ENCODE measurements around the gene LAMP5.

LAMP5 gene

DNA sequence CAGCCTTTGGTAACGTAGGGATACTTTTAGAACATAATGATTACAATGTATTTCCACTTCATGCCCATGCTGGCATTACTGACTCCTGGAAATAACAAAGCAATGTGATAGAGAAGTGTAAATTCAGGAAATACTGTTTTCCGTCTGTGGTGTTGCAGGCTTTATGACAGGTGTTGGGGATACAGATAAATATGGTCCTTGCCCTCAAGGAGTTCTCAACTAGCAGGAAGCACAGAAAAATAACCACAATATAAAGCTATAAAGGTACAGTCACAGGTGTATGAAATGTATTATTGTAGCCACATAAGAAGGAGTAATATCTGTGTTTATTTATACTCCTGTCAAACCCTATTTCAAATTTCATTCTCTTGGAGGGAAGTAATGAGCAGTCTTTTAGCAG lies 12.9 kb upstream of the LAMP5 start:
- no peak for DNase-seq

DNA sequence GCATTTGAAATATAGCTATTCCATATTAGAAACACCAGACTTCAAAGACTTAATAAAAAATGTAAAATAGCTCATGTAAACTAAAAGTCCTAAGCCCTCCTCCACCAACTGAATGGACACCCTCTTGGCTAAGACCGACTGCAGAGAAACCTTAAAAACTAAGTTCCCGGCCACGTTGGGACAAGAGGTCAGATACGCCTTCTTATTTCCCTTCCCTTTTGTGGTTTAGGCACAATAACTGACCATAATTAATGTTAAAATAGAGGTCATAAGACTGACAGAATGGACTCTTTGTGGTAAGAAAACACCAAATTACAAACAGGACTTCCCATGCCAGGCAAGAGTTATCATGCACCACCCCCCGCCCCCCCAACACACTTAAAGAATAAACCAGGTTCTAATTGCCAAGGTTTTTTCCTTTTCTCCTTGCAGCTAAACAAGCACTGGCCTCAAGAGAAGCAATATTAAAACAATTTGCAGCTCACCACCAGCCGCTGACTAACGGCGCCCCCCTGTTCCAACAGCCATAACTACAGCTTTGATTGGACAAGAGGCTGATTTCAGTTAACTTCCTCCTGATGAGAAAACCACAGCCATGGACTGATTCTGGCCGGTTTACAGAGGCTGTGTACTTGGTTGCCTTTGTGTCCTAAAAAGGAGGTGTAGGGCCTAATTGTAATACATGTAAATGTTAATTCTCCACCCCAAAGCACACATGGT lies 10.7 kb upstream of the LAMP5 start:
- no peak for DNase-seq

DNA sequence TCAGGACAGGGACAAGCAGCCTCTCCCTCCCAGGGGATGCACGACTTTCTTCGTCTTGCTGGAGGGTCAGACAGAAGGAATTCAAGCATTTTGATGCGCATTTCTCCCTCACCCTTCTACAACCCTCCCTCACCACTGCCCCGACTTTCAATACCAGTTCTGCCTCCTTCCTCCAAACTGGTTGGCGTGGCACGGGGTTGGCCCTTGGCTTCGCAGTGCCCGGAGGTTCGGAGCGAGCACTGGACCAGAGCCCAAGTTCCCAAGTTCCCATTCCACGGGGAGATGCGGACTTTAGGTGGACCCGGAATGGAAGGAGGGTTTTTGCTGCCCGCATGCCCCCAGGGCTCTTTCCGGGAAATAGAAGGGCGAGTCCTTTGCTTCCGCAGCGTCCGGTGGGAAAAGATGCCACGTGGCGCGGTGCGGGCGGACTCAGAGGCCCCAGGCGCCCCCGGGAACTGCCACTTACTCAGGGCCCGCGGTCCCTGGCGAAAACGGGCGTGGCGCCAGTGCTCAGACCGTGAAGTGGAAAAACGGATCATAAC lies 8.0 kb upstream of the LAMP5 start:
- no peak for DNase-seq

GRCh38 chr20:9506964-9507369 lies 7.4 kb upstream of the LAMP5 start:
- no peak for DNase-seq

- no peak for DNase-seq
Measured at GRCh38 chr20:9507544-9508239, 6.7 kb upstream of the LAMP5 start.

DNA sequence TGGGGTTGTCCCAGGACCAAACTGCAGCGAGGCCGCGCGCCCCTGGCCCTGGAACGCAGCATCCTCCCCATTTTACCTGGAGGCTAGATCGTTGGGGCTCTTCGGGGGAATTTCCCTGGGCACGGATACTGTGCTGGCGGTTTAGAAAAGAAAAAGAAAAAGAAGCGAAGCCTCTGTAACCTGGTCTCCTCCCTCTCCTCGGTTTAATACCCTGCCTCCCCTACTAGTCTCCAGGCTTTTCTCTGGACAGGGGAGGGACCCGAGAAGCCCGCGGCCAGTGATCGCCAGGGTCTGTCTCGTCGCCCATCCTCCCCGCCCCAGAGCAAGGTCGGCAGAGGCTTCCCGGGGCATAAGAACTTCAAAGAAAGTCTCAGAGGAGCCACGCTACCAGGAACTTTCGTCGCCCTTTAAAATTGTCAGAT lies 6.1 kb upstream of the LAMP5 start:
- no peak for DNase-seq

- DNase-seq: no peak
Measured at GRCh38 chr20:9508696-9509178, 5.7 kb upstream of the LAMP5 start.

- DNase-seq: no peak
Measured at GRCh38 chr20:9509246-9509645, 5.1 kb upstream of the LAMP5 start.

DNA sequence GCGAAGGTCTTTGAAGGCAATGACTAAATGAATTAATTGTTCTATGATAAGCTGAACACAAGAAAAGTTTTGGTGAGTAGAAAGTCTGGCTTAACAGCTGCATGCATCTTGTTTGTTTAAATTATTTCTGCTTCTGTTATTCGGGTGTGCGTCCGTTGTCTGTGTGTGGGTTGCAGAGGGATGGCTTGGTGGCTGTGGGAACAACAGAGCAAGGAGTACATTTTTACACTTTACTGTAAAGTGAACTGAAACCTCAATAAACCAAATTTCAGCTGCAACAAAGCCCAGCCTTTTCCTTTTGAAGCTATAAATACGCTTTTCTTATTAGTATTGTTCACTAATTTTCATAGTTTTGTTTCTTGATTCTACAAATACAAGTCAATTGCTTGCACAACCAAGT lies 3.5 kb upstream of the LAMP5 start:
- no peak for DNase-seq

GRCh38 chr20:9514072-9514460 lies 324 bp upstream of the LAMP5 start:
- no peak for DNase-seq

DNA sequence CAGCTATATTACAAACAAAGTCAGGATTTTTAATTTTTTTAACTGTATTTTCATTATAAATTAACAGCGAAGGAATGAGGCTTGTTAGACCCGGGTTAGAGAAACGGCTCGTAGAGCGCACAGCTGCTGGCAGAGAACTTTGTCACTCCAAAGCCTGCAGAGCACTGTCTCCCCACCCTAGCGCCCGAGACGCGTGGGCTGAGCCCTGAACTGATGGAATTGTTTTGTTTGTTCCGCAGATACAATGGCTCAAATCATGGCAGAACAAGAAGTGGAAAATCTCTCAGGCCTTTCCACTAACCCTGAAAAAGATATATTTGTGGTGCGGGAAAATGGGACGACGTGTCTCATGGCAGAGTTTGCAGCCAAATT lies 810 bp downstream of the LAMP5 start:
- DNase-seq: no peak

- DNase-seq: no peak
Measured at GRCh38 chr20:9515741-9516233, 1.4 kb downstream of the LAMP5 start.

DNA sequence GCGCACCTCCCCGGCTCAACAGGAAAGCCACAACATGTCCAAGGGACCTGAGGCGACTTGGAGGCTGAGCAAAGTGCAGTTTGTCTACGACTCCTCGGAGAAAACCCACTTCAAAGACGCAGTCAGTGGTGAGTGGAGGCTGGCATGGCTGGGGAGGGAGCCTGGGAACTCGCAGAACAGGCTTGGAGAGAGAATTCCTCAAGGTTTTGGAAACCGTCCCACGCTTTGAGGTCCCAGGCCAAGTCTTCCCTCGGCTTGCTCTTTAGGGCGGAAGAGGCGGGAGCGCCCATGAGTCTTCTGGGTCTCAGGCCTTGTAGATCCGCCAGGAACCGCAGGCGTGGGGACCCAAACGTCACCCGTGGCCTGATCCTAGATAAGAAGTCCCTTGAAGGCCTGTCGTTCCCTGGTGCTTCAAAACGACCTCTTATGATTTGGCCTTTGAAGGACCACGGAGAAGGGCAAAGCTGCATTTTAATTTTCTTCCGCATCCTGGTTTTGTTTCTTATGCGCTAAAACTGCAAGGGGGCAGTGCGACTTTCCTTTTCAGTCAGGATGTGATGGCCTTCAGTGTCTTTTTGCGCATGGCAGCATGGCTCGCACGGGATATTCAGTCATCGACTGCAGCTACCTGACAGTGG lies 2.0 kb downstream of the LAMP5 start:
- no peak for DNase-seq

DNA sequence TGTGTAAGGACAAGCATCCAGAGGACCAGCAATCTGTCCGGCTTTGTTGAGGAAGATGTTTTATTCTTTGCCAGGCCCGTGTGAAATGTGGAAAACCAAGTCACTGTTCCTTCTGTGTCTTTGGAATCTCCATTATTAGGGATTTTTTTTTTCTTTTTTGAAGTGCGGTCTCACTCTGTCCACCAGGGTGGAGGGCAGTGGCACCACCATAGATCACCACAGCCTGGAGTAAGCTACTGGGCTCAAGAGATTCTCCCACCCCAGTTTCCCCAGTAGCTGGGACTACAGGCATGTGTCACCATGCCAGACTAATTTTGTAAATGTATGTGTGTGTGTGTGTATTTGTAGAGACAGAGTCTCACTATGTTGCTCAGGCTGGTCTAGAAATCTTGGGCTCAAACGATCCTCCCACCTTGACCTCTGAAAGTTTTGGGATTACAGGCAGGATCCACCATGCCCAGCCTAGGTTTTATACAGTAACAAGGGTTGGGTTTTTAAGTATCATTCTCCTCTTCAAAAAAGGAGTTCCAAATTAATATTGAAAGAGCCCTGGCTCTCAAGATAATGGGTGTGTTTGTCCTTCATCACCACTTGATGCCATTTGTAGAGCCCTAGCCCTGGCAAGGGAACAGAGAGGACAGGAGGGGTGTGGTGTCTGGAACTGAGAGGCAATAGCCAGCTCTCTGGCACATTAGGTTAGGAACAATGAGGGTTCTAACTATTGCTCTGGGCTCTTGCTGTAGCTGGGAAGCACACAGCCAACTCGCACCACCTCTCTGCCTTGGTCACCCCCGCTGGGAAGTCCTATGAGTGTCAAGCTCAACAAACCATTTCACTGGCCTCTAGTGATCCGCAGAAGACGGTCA lies 3.1 kb downstream of the LAMP5 start:
- DNase-seq: no peak

DNA sequence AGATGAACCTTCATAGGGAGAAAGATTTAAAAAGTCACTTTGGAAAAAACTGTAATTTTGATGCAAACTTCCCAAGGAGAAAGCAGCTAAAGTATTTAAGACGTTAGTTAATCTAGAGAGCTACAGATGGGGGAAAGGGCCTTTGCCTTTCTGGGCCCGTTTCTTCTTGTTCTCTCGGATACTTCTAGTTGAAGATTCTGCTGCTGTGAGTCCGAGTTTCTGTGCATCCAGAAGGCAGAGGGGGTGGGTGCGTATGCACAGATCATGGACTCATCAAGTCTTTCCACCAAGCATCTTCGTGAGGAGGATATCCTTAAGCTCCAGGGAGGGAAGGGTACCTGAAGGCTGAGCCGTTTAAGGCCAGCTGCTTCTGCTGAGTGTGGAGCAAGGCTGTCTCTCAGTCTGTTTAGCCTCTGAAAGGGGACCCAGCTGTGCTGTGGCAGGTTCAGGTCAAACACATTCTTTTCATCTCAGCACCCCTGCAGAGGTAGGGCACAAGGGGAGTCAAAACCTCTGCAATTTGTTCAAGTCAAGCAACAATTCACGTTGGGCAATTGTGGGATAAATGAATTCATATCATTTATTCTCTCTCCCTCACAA lies 4.3 kb downstream of the LAMP5 start:
- no peak for DNase-seq

DNA sequence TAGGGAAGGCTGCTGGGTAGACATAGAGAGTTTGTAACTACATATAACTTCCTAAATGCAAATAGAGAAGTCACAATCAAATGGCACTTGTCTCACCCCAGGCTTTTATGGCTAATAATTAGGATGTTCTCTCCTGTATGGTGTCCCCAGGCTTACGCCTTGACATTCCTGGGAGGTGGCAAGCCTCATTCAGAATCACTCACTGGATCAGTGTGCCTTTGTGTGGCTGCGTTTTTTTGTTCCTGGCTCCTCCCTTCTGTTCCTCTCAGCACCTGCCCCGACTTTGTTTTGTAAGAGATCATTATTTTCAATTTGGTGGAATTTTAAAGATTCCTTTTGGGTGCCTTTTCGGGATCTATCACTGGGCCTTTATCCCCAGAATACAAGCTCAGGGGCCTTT lies 5.7 kb downstream of the LAMP5 start:
- DNase-seq: no peak

- DNase-seq: no peak
Measured at GRCh38 chr20:9523636-9524035, 9.2 kb downstream of the LAMP5 start.

DNA sequence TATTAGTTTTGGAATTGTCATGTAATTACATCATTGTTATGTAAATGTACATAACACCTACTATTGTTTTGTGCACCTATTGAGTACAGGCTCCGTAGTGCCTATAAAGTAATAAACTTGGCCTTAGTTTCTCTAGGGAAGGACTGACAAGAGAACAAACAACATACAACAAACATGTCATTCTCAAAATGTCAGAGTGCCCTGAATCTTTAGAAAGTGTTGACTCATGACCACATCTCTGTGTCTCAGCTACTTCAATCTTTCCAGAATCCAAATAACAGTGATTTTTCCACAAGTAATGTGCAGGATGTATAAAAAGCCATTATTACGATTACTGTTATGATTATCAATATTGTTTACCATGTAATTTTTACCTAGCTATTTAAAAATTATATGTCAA lies 17.2 kb downstream of the LAMP5 start:
- DNase-seq: no peak

- no peak for DNase-seq
Measured at GRCh38 chr20:9532069-9532838, 17.9 kb downstream of the LAMP5 start.

DNA sequence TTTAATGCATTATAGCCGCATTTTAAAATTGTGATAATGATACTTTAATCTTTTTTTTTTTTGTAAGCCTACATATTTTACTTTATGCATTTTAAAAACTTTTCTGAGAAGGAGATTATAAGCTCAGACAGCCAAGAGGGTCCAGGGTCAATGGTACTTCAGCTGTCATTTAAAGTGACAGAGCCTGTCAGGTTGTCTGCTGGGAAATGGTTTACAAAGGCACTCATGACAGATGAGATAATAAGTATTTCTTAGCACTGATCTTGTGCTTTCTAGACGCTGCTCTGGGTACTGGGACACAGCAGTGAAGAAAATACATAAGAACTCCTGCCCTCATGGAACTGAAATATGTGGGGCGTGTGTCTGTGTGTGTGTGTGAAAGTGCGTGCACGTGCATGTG lies 19.6 kb downstream of the LAMP5 start:
- DNase-seq: no peak

- DNase-seq: no peak
Measured at GRCh38 chr20:9535449-9535848, 21.1 kb downstream of the LAMP5 start.

All from T-helper 2 cell (primary cell).